Uterus (tissue), 2 donors: Measurements from ENCODE around the gene PSAPL1.

Source experiments
- CTCF ChIP-seq, 4 experiments: fragments of 200-600 bp in 2 of 4; fragments of 450-650 bp in 2 of 4; sonication (generic) in 2 of 4; IDR thresholded peaks; one replicate each; pipeline ENCODE4 v1.5.1; 2016 to 2019; ENCODE audit warnings: antibody characterized with exemption in 4 of 4, mild to moderate bottlenecking in 2 of 4, moderate library complexity in 1 of 4
- POLR2A ChIP-seq, 2 donors: fragments of 450-650 bp; IDR thresholded peaks; one replicate each; pipeline ENCODE4 v1.6.1; 2016; ENCODE audit warnings: antibody characterized with exemption in 2 of 2, mild to moderate bottlenecking in 1 of 2, moderate library complexity in 1 of 2

GRCh38 chr4:7466904-7467303, 32.2 kb upstream of the PSAPL1 start:
- no peak for TF ChIP-seq POLR2A (IDR thresholded peaks at IDR 0.05)
- TF ChIP-seq CTCF (IDR thresholded peaks at IDR 0.05): no peak
